Activated CD8-positive, alpha-beta memory T cell treated with anti-CD3 and anti-CD28 coated beads for 1 hour (primary cell): ENCODE measurements around the gene SLC25A11.

Experiments
- DNase-seq, 2 donors: peaks; one replicate each; pipeline ENCODE4 v3.0.0-alpha.2; 2020; ENCODE audit warnings: low read depth in 1 of 2; ENCODE audit errors: extremely low read depth in 1 of 2

The SLC25A11 gene

DNA sequence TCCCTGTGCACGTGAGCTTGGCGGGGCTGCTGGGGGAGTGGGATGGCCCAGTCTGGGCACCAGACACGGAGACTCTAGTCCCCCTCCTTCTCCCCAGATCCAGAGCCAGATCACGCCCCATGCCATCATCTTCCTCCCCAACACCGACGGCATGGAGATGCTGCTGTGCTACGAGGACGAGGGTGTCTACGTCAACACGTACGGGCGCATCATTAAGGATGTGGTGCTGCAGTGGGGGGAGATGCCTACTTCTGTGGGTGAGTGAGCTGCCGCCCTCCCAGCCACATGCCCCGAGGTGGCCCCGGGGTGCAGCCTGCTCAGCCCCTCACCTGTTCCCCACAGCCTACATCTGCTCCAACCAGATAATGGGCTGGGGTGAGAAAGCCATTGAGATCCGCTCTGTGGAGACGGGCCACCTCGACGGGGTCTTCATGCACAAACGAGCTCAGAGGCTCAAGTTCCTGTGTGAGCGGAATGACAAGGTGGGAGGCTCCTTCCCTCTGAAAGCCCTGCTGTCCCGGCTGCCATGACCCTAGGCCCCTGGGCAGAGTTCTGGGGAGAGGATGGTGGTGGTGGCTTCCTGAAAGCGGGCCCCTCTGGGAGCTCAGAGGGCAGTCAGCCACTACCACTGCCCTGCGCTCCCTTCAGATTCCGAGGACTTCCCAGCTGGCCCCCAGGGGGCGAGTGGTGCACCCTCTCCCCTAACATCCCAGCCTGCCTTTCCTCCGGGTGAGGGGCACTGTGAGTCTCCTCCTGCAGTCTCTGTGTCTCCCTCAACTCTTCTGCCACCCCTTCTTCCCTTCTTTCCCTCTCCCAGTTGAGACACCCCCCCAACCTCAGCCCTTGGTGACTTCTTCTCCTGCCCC, 43.3 kb downstream of the SLC25A11 start:
- DNase-seq: no peak

DNA sequence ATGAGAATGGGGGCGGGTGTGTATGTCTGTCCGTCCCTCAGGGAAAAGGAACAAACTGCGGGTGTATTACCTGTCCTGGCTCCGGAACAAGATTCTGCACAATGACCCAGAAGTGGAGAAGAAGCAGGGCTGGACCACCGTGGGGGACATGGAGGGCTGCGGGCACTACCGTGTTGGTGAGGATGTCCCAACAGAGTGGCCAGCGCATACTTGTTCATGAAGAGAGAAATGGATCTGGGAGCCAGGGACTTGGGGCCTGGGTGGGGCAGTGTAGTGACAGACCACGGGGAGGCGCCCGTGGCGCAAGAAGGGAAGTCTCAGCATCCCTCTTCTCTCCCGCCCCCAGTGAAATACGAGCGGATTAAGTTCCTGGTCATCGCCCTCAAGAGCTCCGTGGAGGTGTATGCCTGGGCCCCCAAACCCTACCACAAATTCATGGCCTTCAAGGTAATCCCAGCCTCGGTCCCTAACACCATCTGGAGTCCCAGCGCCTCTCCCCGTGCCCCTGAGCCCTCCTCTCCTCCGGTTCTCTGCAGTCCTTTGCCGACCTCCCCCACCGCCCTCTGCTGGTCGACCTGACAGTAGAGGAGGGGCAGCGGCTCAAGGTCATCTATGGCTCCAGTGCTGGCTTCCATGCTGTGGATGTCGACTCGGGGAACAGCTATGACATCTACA, 44.1 kb downstream of the SLC25A11 start:
- DNase-seq: no peak

DNA sequence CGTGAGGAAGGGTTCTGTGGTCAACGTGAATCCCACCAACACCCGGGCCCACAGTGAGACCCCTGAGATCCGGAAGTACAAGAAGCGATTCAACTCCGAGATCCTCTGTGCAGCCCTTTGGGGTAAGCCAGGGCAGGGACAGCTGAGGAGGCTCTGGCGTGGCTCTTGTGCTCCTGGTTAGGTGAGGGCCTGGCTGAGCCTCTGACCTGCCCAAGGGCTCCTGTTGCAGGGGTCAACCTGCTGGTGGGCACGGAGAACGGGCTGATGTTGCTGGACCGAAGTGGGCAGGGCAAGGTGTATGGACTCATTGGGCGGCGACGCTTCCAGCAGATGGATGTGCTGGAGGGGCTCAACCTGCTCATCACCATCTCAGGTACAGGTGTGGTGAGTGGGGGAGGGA, 44.7 kb downstream of the SLC25A11 start:
- DNase-seq: no peak

DNA sequence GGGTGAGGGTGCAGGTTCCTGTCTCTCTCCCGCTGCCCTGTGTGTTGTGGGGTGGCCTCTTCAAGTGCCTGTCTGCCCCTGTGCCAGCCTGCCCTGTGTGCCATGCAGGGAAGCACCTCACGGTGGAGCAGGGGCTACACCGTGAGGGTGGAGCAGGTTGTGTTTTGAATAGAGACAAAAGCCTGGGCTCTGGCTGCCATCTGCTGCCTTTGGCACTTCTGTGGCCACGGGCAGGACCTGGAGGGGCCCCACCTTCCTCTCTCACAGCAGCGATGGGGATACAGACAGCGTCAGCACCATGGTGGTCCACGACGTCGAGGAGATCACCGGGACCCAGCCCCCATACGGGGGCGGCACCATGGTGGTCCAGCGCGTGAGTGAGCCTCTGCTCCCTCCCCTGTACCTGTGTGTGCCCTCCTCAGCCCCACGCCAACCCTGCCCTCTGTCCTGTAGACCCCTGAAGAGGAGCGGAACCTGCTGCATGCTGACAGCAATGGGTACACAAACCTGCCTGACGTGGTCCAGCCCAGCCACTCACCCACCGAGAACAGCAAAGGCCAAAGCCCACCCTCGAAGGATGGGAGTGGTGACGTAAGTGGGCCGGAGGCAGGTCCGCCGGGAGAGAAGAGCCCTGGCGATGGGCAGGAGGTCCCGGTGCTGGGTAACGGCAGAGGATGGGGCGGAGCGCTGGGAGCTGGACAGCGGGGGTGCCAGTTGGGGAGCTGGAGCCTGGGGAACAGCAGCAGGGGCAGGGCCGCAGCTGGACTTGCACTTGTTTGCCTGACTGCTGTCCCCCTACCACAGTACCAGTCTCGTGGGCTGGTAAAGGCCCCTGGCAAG, 45.9 kb downstream of the SLC25A11 start:
- no peak for DNase-seq

DNA sequence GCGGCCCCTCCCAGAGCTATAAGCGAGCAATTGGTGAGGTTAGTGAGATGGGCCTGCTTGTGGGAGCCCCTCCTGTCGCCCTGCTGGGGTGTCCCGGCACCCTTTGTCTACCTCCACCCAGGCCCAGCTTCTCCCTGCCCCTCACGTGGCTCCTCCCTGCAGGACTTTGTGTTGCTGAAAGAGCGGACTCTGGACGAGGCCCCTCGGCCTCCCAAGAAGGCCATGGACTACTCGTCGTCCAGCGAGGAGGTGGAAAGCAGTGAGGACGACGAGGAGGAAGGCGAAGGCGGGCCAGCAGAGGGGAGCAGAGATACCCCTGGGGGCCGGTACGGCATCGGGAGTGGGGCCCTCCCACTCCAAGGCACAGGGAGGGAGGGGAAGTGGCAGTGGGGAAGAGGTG, 46.6 kb downstream of the SLC25A11 start:
- DNase-seq: no peak

DNA sequence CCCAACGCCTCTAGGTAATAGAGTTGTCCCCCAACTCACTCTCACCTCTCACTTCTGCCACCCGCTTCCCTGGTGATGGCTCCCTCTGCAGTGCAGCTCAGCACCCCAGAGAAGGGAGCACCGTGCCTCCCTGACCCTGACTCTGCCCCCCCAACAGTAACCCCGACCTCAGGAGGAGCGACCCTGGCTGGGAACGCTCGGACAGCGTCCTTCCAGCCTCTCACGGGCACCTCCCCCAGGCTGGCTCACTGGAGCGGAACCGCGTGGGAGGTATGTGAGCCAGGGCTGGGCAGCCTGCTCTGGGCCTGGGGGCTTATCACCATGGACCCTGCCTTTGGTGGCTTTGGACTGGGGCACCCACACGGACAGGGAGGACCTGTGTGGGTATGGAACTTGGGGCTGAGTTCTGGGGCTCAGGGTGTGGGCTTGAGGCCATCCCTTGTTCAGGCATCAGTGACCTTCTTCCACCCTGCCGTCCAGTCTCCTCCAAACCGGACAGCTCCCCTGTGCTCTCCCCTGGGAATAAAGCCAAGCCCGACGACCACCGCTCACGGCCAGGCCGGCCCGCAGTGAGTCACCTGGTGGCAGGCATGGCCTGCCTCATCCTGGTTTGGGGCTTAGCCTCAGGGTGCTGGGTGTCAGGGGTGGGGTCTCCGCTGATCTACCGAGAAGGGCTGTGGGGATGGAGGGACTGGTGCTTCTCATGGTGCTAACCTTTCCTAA, 47.2 kb downstream of the SLC25A11 start:
- no peak for DNase-seq

DNA sequence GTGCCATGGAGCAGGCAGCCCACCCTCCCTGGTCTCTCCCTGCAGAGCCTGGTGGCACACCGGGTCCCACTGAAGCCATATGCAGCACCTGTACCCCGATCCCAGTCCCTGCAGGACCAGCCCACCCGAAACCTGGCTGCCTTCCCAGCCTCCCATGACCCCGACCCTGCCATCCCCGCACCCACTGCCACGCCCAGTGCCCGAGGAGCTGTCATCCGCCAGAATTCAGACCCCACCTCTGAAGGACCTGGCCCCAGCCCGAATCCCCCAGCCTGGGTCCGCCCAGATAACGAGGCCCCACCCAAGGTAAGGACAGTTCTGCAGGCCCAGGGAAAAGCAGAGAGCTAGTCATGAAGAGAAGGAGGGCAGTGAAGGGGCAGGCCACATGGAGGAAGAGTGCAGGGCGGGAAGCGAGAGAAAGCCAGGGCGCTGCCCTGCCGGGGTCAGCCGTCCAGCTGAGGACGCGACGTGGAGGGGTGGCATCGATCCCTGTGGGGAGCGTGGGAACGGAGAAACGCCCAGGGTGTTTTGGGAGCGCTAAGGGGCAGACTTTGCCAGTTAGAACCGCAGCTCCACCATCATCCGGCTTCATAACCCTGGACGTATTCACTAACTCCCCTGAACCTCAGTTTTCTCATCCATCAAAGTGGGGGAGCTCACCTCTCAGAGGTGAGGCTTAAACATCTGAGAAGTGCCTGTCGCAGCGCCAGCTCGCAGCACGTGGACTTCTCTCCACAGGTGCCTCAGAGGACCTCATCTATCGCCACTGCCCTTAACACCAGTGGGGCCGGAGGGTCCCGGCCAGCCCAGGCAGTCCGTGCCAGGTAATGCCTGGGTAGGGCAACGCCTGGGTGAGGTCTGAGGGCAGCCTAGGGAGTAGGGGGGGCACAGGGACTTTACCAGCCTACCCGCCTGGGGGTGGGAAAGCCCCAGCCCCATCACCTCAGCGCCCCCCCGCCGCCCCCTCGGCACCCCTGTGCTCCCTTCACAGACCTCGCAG, 48.1 kb downstream of the SLC25A11 start:
- DNase-seq: no peak

DNA sequence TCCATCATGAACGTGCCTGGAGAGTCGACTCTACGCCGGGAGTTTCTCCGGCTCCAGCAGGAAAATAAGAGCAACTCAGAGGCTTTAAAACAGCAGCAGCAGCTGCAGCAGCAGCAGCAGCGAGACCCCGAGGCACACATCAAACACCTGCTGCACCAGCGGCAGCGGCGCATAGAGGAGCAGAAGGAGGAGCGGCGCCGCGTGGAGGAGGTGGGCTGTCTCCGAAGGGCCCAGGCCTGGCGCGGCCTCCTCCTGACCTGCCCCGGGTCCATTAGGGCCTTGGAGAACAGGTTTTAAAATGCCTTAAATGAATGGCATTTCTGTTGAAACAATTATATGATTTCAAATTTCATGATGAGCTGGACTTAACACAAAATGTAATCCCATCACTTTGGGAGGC, 52.3 kb downstream of the SLC25A11 start:
- no peak for DNase-seq
